Hematopoietic multipotent progenitor cell treated with erythropoietin and hydrocortisone succinate and interleukin-3 and kit ligand, for 8 days (in vitro differentiated cells): ENCODE measurements around the gene PGLYRP2.

ENCODE experiments used
- DNase-seq: peaks from one replicate; pipeline ENCODE4 v3.0.0-alpha.2; 2015

The PGLYRP2 gene

DNA sequence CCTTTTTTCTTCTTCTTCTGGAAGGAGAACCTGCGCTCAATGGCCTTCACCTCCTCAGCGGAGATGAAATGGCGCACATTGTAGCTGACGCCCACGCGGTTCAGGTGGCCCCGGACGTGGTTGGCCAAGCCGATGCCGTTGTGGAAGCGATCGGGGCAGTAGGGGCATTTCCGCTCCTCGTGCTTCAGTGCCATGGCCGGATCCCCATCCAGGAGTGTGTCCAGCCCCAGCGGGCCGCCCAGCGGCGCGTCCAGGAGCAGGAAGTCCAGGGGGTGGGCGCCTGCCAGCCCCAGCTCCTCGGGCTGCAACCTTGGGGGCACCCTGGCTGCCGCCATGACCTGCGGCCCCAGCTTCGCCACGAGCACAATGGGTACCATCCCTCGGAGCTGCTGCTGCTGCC is 40.7 kb downstream of the PGLYRP2 start:
- no peak for DNase-seq

DNA sequence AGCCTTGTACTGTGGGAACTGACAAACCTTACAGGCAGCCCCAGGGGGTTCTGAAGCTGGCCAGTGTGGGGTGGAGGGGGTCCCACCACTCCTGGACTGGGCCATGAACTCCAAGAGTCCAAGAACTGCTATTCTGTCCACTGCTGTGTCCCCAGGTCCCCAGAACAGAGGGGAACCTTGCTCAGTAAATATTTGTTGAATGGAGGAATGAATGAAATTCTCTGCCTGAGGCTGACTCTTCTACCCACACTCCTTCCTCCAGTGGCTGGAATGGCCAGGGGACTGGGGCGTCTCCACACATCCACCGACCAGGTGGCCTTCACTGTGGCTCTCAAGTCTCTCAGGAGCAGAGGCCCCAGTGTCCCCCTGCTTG is 41.2 kb downstream of the PGLYRP2 start:
- DNase-seq: no peak

DNA sequence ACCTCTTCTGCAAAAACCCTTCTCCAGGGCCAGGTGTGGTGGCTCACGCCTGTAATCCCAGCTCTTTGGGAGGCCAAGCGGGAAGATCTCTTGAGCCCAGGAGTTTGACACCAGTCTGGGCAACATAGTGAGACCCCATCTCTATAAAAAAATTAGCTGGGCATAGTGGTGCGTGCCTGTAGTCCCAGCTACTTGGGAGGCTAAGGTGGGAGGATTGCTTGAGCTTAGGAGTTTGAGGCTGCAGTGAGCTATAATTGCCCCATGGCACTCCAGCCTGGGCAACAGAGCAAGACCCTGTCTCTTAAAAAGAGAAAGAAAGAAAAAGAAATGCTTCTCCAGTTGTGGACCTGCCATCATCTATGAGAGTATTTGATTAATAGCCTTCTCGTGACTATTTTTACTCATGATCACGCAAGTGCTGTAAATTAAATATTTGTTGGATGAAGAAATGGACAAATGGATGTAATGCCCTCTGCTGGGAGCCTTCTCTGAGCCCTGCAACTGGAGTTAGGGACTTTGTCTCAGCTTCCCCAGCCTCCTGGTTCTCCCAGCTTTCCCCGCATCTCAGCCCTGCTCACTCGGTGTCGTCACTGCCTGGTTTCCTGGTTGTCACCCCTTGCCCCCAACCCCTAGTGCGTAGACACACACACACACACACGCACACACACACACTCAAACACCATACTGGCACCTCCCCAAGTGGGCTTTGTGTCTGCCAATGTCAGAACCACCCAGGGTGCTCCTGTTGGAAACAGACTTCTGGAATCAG is 41.8 kb downstream of the PGLYRP2 start:
- DNase-seq: no peak

DNA sequence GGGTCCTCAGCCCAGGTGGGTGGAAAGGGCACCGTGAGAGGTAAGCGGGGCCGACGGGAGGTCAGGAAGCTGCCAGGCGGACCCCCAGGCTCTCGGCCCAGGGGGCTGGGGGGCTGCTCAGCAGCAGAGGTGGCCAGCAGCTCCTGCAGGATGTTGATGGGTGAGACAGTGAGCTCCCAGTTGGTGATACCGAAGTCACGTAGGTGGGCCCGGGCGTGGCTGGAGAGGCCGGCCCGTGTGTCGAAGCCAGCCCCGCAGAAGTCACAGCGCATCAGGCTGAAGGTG is 42.5 kb downstream of the PGLYRP2 start:
- no peak for DNase-seq

DNA sequence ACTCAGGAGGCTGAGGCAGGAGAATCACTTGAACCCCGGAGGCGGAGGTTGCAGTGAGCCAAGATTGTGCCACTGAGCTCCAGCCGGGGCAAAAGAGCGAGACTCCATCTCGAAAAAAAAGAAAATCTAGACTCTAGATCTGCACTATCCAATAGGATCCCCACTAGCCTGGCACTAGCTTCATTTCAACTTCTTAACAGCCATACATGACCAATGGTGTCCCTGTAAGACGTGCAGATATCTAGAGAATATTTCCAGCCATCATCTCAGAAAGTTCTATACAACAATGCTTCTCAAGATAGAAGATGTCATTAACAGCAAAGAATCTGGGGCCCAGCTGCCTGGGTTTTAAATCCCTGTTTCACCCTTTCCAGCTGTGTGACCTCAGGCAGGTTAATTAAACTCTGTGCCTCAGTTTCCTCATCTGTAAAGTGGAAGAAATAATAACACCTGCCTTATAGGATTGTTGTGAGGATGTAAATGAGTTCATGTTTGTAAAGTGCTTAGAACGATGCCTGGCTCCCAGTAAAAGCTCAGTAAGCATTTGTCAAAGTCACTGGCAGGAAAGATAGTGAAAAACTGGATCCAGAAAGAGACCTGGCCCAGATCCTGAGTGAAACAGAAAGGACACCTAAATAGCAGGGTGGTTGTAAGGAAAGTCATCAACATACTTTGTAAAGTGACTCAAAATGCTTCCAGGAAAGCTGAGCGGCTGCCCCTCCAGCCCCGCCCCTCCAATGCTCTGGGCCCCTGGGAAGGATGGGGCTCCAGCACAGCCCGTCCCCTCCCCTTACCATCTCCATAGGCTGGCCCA is 43.1 kb downstream of the PGLYRP2 start:
- DNase-seq: no peak

DNA sequence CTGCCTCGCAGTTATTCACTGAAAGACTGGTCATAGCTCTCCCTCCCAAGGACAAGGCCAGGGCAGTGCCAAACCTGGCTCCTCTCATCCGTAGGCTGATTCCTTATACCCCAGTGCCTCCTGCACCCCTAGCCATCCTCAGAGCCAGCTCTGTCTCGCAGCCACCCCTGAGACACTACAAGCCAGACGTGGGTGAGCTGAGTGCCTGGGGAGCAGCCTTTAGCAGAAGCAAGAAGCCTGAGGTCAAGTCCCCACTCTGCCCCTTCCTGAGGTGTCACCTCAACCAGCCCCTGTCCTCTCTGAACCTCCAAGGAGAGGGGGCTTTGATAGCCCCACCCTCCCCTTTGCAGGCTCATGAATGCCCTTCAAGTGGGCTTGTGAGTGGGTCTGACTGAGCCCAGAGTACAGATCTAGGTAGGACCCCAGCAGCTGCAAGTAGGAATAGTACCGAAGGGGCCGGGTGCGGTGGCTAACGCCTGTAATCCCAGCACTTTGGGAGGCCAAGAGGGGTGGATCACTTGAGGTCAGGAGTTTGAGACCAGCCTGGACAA is 45.7 kb downstream of the PGLYRP2 start:
- DNase-seq: no peak

DNA sequence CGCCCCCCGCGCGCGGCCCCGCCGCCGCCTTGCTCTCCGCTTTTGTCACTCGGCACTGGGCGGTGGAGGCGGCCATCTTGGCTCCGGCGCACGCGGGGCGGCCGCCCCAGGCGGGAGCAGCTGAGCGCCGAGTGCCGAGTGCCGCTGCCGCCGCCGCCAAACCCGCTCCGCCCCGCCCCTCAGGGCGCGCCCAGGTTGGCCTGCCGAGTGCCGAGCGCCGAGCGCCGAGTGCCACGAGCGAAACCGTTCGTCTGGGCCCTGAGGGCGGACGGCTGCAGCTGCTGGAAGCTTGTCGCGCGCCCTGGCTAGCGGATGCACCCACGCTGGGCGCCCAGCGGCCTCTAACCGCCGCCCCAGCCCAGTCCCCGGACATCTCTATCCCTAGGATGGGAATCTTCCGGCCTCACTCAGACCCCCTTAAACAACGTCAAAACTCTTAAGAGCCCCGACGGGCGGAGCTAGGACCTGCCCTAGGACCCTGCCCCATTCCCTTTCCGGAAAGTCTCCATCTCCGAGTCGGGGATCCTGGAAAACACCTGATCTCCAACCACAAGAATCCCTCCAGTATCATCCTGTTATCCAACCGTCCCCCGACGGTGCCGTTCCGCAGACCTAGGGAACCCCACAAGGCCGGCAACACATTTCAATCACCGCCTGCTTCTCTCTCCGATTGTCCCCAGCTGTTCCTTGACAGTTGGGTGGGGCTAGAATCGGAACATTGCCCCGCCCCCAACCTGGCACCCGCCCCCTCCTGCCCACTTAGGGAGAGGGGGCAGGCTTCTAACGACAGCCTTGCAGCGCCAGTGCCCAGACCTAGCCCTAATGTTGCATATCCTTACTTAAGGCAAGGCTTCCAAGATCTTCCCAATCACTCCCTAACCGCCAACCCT is 46.4 kb downstream of the PGLYRP2 start:
- DNase-seq: peak; percentile 88

DNA sequence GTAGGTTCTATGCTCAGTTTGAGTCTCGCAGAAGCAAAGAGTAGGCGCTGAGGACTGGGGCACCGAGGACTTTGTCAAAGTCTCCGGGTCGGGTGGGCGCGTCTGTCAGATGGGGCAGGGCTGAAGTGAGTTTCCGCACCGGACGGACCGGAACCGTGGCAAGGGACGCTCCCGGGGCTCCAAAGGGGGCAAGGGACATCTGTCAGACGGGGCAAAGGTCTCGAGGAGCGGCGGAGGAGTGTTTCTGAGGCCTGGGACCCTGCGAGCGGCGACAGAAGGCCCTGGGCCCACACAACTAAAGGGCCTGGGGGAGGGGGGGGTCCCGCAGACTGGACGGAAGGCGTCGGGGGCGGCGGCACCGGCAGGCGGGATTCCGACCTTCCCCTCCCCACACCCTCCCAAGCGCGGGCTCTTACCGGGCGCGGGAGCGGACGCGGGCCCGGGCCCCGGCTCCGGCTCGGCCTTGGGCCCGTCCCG is 47.2 kb downstream of the PGLYRP2 start:
- no peak for DNase-seq

DNA sequence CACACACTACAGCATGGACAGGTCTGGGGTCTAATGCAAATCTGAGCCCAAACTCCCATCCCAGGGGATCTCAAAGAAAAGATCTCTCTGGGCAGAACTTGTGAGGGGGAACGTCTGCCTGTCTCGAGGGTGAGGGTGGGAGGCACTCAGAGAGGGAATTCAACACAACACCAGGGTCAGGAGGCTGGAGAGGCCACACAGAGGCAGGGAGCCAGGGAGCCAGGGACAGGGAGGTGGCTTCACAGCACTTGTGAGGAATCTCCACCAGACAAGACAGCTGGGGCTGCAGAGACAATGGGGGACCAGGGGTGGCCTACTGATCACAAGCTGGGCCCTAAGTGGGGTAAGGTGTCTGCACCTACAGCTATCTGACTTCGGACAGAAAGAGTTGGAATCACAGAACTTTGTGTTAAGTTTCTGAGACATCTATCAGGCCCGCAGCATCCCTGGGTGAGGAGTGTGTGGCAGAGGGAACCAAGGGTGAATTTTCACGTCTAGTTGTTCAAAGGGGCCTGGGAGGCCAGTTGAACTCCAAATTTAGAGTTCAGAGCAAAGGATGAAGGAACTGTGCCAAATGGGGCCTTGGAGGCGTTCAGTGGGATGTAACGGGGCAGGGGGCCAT is 47.8 kb downstream of the PGLYRP2 start:
- DNase-seq: no peak

DNA sequence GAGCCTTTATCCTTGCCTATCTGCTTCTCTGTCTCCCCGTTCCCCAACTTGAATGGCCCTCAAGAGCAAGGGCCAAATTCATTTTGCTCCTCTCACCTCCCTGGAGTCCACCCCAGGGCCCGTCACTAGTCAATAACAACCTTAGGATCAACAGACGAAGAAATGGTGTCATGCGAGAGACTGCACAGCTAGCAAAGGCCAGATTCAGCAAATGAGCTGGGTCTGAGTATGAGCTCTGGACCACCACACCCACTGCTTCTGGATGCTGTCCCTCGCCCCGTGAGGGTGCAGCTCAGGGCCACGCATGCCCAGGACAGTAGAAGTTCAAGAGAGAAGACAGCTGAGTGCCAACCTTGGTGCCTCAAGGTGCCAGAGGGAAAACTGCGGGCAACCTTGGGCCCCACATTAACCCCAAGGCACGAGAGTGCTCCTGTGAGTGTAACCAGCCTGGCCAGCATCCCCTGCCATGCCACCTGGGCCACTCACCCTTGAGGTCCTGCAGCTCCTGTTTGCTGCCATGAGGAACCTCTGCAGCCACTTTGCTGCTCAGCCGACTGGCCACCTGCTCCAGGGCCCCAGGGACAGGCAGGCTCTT is 48.7 kb downstream of the PGLYRP2 start:
- no peak for DNase-seq

DNA sequence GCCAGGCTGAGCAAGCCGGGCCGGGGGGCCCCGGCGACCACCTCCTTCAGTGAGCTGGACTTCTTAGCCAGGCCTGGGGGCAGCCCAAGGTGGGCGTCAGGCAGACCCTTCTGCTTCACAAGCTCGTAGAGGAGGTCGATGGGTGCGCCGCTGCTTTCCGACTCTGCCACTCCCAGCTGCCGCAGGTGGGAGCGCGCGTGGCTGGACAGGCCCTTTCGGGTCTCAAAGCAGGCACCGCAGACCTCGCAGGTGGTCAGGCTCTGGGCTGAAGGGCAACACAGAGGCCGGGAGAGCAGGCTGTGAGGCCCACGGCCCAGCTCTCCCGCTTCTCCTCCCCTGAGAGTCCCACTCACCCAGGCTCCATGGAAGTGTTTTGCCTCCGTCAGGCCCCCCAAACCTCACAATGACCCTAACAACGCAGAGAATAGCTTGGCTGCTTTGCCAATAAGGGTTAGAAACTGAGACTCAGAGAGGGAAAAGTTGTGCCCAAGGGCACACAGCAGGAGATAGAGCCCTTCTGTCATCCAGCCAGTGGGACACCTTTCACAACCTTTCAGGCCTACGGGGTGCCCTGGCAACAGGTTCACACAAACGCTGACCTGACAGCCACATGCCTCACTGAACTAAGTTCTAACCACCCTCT is 49.4 kb downstream of the PGLYRP2 start:
- no peak for DNase-seq

DNA sequence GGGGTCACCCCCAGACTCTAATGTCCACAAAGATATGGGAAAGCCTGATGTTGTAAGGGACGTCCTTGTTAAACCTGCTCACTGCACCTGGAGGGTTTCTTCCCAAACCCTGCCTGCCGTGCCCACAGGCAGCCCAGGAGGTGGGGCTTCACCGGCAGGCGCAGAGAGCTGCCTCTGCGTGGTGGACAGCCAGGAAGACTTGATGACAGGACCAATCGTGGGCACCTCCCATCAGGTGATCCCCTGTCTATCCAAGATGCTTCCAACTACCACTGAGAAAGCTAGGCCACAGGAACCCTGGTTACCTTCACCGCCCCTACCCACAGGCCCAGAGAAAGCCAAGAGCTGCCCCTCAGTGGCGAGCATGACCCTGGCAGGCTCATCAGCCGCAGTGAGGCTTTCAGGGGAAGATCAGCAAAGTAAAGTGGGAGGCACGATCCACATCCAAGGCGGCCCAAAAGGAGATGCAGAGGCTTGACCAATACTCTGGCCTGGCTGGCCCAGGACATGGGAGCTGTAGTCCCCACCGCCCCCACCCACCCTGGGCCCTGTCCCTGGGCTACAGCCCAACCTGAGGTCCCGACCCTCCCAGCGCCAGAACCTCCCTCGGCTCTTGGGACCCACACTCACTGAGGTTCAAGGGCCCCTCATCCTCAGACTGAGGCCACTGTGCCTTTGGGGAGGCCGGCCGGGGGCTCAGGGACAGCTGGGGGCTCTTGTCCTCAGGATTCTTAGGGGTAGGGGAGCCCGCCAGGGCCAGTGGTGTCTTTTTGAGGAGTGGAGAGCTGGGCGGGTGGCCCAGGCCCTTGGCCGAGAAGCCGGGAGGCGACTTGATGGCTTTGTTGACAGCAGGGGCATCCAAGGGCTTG is 50.1 kb downstream of the PGLYRP2 start:
- DNase-seq: no peak

DNA sequence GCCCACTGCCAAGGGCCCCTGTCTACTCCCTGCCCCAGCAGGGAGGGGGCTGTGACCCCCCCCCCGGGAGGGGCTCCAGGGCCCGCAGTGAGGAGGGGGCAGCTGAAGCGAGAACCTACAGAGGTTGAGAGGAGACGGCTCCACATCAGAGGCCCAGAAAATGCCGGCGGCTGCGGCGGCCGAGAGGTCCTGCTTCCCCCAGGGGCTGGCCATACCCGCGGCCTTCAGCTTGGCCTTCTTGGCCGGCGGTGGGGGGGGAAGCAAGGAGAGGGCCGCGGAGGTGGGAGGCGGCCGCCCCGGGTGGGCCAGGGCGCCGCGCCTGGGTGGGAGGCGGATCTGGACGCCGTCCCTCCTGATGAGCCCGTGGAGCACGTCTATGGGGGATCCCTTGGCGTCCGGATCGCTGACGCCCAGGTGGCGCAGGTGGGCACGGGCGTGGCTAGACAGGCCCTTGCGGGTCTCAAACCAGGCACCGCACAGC is 51.3 kb downstream of the PGLYRP2 start:
- DNase-seq: no peak

DNA sequence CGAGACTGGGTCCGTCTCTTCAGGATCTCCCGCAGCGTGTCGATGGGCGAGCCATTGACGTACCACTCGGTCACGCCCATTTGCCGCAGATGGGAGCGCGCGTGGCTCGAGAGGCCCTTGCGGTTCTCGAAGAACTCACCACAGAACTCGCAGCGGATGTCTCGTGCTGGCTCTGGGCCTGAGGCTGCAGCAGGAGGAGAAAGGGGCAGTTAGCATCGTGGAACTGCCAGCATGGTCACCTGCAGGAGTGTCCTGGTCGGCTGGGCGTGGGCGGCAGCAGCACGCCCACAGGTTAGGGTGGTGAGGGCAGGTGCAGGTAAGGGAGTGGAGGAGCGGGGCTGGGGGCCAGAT is 52.0 kb downstream of the PGLYRP2 start:
- DNase-seq: no peak

DNA sequence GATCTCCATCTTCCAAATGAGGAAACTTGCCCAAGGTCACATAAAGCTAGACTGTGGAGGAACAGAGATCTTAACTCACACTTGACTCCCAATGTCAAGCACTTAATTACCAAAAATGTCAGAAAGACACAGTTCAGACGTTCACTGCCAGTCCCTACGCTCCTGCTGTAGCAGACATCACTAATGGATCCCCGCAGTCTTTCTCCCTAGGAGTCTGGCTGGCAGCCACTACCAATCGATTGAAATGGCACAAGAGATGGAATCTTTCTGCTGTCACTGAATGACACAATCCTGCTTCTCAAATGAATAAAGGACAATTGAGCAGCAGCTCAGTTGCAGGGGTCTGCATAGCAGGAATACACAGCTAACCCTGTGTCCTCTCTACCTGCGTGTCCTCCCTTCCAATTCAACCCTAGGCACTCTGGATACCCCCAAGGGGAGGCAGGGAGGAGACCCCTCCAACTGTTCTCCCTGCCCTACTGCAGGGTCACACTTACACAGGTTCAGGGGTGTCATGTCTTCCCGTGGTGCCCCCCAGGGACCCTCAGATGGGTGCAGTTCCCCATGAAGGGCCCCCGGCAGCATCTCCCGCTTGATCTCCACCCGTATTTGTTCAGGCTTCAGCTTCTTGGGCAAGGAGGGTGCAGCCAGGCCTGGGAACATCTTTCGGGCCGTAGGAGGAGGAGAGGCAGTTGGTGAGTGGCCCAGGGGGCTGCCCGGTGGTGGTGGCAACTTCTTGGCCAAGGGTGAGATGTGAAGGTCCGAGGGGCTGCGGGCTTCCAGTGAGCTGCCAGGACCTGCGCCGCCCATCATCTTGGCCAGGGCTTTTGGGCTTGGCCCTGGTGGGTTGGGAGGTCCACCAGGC is 52.6 kb downstream of the PGLYRP2 start:
- no peak for DNase-seq

DNA sequence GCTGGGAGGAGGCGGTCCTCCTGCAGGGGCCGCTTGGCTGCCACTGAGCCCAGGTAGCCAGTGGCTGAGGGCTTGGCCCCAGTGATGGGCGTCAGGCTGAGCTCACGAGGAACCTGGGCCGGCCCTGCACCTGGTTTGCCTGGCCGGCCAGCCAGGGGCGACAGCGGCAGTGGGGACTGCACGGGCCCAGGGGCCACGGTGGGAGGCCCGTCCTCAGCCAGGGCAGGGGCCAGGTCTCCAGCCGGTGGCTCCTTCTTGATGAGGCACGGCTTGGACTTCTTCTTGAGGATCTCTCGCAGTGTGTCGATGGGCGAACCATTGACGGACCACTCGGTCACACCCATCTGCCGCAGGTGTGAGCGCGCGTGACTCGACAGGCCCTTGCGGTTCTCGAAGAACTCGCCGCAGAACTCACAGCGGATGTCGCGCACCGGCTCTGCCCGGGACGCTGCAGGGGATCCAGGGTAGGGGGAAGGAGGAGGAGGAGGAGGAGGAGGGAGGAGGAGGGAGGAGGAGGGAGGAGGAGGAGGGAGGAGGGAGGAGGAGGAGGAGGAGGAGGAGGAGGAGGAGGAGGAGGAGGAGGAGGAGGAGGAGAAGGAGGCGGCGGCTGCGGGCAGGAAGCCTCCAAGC is 53.9 kb downstream of the PGLYRP2 start:
- DNase-seq: no peak

DNA sequence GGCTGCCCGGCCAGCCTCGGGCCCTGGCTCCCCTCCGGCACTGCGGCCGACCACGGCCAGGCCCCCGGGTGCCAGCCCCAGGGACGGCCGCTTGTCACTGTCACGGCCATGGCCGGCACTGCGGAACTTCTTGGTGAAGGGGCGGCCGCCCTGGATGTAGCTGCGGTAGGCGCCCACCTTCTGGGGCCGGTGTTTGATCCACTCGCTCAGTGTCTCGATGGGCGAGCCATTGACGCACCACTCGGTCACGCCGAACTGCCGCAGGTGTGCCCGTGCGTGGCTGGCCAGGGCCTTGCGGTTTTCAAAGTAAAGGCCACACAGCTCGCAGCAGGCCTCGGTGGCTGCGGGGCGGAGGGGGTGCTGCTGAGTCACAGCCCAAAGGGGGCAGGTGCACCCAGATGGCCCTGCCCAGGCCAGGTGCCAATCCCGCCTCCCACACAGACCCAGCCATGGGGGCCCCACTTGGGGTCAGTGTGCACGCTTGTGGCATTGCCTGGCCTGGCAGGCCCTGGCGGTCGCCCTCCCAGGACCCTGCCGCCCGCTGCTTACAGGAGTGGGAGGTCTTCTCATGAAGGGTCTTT is 54.5 kb downstream of the PGLYRP2 start:
- DNase-seq: no peak

DNA sequence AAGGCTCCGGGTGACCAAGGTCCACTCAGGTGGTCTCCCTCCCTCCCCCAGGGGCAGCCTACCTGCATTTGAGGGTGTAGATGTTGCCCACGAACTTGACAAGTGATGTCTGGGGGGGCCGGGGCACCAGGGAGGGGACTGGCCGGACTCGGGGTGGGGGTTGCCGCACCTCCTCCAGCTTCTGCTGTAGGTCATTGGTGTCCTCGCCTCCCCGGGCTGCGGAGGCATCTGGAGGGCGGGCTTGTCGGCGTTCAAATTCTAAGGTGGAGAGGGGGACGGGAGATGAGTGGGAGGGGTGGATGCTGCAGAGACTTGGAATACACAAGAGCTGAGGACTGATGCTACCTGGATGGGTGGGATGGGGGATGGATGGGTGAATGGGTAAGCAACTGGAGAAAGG is 55.2 kb downstream of the PGLYRP2 start:
- no peak for DNase-seq

DNA sequence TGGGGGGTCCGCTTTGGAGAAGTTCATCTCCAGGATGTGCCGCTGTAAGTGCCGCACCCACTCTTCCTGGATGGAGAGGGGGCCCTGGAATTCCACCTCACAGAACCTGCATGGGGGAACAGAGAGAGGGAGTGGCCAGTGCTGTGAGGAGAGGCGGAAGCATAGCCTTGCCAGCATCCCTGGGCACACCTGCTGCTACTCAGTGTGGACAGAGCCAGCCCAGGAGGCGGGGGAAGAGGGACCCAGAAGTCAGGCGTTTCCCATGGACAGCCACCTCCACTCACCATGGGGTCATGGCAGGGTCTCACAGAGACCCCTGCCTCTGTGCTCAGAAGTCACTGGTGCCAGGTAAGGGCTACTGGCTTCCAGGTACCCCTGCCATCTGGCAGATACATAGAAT is 56.2 kb downstream of the PGLYRP2 start:
- DNase-seq: no peak
